Keratinocyte (primary cell): ENCODE results near the gene ANHX. TPM values are rescaled to one million over a fixed set of nuclear protein-coding genes. Genes with fewer than 3 reads are reported as not detected.

ENCODE experiments used
- DNase-seq: peaks from one replicate; pipeline ENCODE4 v3.0.0-alpha.2; 2011; ENCODE audit warnings: low read depth, missing footprints, low spot score
- FAIRE-seq: peaks from 2 replicates; lab custom pipeline; 2011; peaks lifted over from hg19 to GRCh38; lab: Jason Lieb, UNC
- H2AFZ ChIP-seq: 2 replicates; pipeline ENCODE4 v1.6.0; 2012; ENCODE audit warnings: low read length, control low read depth, inconsistent platforms; ENCODE audit not compliant: control insufficient read depth
- H3K27ac ChIP-seq: 2 replicates; pipeline ENCODE4 v1.5.1; 2011; ENCODE audit warnings: low read length; ENCODE audit not compliant: control insufficient read depth, insufficient read depth
- H3K27me3 ChIP-seq: 3 replicates; pipeline ENCODE4 v1.6.0; 2011; ENCODE audit warnings: low read length; ENCODE audit not compliant: control insufficient read depth, insufficient read depth; ENCODE audit errors: extremely low read depth
- H3K36me3 ChIP-seq, 2 experiments: 2 replicates in 1 of 2; 3 replicates in 1 of 2; pipeline ENCODE4 v1.5.1; 2011; ENCODE audit warnings: low read length in 2 of 2, mild to moderate bottlenecking in 1 of 2; ENCODE audit not compliant: control insufficient read depth in 2 of 2, insufficient read depth in 2 of 2; ENCODE audit errors: extremely low read depth in 1 of 2
- H3K4me1 ChIP-seq: 3 replicates; pipeline ENCODE4 v1.5.1; 2011; ENCODE audit warnings: low read length; ENCODE audit not compliant: control insufficient read depth, insufficient read depth; ENCODE audit errors: extremely low read depth
- H3K4me2 ChIP-seq: 3 replicates; pipeline ENCODE4 v1.6.0; 2011; ENCODE audit warnings: low read depth, low read length; ENCODE audit not compliant: control insufficient read depth, insufficient read depth; ENCODE audit errors: extremely low read depth
- H3K4me3 ChIP-seq, 3 experiments: fragments of 200-600 bp in 1 of 3; sonication (generic) in 1 of 3; 2 replicates in 2 of 3; 3 replicates in 1 of 3; pipeline ENCODE4 v1.5.1; 2011 to 2016; ENCODE audit warnings: low read length in 3 of 3, mild to moderate bottlenecking in 3 of 3, control low read depth in 2 of 3, inconsistent platforms in 1 of 3, low read depth in 1 of 3, mixed read lengths in 1 of 3, mixed run types in 1 of 3, moderate library complexity in 1 of 3; ENCODE audit not compliant: control insufficient read depth in 2 of 3, insufficient read depth in 2 of 3; ENCODE audit errors: extremely low read depth in 1 of 3
- H3K79me2 ChIP-seq: 2 replicates; pipeline ENCODE4 v1.6.0; 2012; ENCODE audit warnings: low read length; ENCODE audit not compliant: control insufficient read depth, insufficient read depth
- H3K9ac ChIP-seq: 3 replicates; pipeline ENCODE4 v1.6.0; 2011; ENCODE audit warnings: low read length; ENCODE audit not compliant: control insufficient read depth, insufficient read depth; ENCODE audit errors: extremely low read depth
- H3K9me1 ChIP-seq: 3 replicates; pipeline ENCODE4 v1.6.0; 2011; ENCODE audit warnings: low read length; ENCODE audit not compliant: control insufficient read depth, insufficient read depth; ENCODE audit errors: extremely low read depth
- H3K9me3 ChIP-seq: 2 replicates; pipeline ENCODE4 v1.5.1; 2012; ENCODE audit warnings: low read depth, low read length; ENCODE audit not compliant: control insufficient read depth
- H4K20me1 ChIP-seq: 3 replicates; pipeline ENCODE4 v1.6.0; 2011; ENCODE audit warnings: low read length; ENCODE audit not compliant: control insufficient read depth, insufficient read depth; ENCODE audit errors: extremely low read depth
- EZH2 ChIP-seq: IDR thresholded peaks from one replicate; pipeline ENCODE4 v1.6.1; 2012; ENCODE audit warnings: inconsistent platforms, mild to moderate bottlenecking, low read length, moderate library complexity
- dilution Hi-C: fragments of 300-500 bp; cut with MboI; formaldehyde crosslinking; loops from one replicate; pipeline ENCODE4 v1.7.0; 2020; ENCODE audit warnings: low sequenced_read_pairs; ENCODE audit not compliant: extremely low pct_ligation_motif_present
- polyA plus RNA-seq, 5 experiments: library from polyadenylated mRNA; depleted of rRNA in 3 of 5; stranded (reverse) in 3 of 5; stranded (forward) in 1 of 5; unstranded in 1 of 5; fragments of >200 nt; gene quantifications; 1 replicate in 1 of 5; 2 replicates in 3 of 5; 3 replicates in 1 of 5; pipeline versions ENCODE4 v1.2.1 to v1.2.3, GENCODE V29; 2011 to 2012; ENCODE audit warnings: missing spikeins in 2 of 5, low read depth in 1 of 5, low replicate concordance in 1 of 5
- TF ChIP-seq, protein P1 (sequence below), 3 experiments: IDR thresholded peaks in 1 of 3; conservative IDR thresholded peaks in 1 of 3; optimal IDR thresholded peaks in 1 of 3; 2 replicates in 2 of 3; 3 replicates in 1 of 3; pipeline versions ENCODE3 to v1.5.1; 2011; ENCODE audit warnings: low read length in 3 of 3, mild to moderate bottlenecking in 3 of 3, moderate library complexity in 2 of 3, control low read depth in 1 of 3, inconsistent platforms in 1 of 3; ENCODE audit not compliant: insufficient read depth in 2 of 3; ENCODE audit errors: extremely low read depth in 1 of 3

The ANHX gene
- polyA plus RNA-seq, 1 donor (not counting 4 experiments of a cell fraction or from before 2014, with no cell fraction given): not detected

DNA sequence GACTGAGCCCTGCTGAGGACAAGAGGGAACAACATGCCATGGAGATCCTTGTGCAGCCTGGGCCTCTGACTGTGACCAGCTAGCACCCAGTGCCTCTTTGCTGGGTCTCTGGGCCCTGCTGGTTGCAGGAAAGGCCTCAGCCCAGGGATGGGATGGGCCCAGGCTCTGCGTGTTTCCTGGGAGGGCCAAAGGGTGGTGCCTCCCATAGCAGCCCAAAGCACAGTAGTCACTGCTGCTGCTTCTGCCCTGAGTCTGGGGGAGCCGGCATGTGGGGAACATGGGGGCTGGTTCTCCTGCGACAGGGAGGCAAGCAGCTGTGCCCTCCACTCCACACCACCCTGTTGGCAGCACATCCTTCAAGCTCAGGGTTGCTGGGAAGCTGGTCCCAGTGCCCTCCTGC, 18.5 kb downstream of the ANHX start:
- no peak overlapping the region for H3K4me3 ChIP-seq
- no peaks in the 10 kb centered on the region for H4K20me1 ChIP-seq
- FAIRE-seq (no peak), DNase-seq (no peak)
- H2AFZ ChIP-seq: no peak overlapping the region
- H3K4me2 ChIP-seq: no peak overlapping the region
- H3K36me3 ChIP-seq: no peaks in the 10 kb centered on the region
- no peaks in the 10 kb centered on the region for H3K27me3 ChIP-seq
- TF ChIP-seq EZH2: no peak
- TF ChIP-seq, protein P1, sequence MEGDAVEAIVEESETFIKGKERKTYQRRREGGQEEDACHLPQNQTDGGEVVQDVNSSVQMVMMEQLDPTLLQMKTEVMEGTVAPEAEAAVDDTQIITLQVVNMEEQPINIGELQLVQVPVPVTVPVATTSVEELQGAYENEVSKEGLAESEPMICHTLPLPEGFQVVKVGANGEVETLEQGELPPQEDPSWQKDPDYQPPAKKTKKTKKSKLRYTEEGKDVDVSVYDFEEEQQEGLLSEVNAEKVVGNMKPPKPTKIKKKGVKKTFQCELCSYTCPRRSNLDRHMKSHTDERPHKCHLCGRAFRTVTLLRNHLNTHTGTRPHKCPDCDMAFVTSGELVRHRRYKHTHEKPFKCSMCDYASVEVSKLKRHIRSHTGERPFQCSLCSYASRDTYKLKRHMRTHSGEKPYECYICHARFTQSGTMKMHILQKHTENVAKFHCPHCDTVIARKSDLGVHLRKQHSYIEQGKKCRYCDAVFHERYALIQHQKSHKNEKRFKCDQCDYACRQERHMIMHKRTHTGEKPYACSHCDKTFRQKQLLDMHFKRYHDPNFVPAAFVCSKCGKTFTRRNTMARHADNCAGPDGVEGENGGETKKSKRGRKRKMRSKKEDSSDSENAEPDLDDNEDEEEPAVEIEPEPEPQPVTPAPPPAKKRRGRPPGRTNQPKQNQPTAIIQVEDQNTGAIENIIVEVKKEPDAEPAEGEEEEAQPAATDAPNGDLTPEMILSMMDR (optimal IDR thresholded peaks at IDR 0.05 in 1 of 3, IDR thresholded peaks at IDR 0.05 in 1 of 3, conservative IDR thresholded peaks at IDR 0.05 in 1 of 3; ENCODE audit: extremely low read depth in 1 of 3, insufficient read depth in 2 of 3, low read length in 3 of 3): no peak
- H3K9ac ChIP-seq: no peak overlapping the region
- H3K4me1 ChIP-seq: no peaks in the 10 kb centered on the region
- no peaks in the 10 kb centered on the region for H3K9me1 ChIP-seq
- peaks cover 12% of the 10 kb centered on the region for H3K9me3 ChIP-seq
- no peak overlapping the region for H3K27ac ChIP-seq
- H3K79me2 ChIP-seq: no peaks in the 10 kb centered on the region
- dilution Hi-C loops: no loop called here

GRCh38 chr12:133215724-133216123, 20.0 kb downstream of the ANHX start:
- Histone ChIP-seq H3K4me1 (no peaks in the 10 kb centered on the region), H3K36me3 (no peaks in the 10 kb centered on the region), H4K20me1 (no peaks in the 10 kb centered on the region), H3K9me3 (peaks cover 14% of the 10 kb centered on the region), H3K4me3 (no peak overlapping the region), H3K27ac (no peak overlapping the region), H3K79me2 (no peaks in the 10 kb centered on the region), H3K27me3 (no peaks in the 10 kb centered on the region), H3K9ac (no peak overlapping the region), H3K4me2 (no peak overlapping the region), H2AFZ (no peak overlapping the region), H3K9me1 (no peaks in the 10 kb centered on the region)
- dilution Hi-C loops: no loop called here
- no peak for FAIRE-seq
- TF ChIP-seq, protein P1 (optimal IDR thresholded peaks at IDR 0.05 in 1 of 3, IDR thresholded peaks at IDR 0.05 in 1 of 3, conservative IDR thresholded peaks at IDR 0.05 in 1 of 3; ENCODE audit: extremely low read depth in 1 of 3, insufficient read depth in 2 of 3, low read length in 3 of 3): no peak
- no peak for TF ChIP-seq EZH2
- no peak for DNase-seq
